Measurements from ENCODE around the gene ZFAND4.

DNA sequence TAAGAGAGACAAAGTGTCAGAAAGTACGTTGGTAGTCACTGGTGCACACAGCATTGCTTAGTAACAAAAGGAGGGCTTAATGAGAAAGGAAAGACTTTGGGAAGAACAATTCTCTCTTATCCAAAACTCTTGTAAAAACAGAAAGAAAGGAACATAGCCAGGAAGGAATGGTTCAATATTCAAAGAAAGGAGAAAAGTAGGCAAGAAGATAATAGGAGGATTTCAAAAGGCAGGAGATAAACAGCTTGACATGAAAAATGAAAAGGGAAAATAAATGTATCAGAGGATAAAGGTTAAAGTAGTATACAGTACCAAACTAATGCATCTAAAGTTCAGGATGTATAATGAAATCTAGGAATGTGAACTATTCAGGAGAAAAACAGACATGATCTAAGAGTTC, 20.1 kb downstream of the ZFAND4 start:
- TF ChIP-seq, protein P1, sequence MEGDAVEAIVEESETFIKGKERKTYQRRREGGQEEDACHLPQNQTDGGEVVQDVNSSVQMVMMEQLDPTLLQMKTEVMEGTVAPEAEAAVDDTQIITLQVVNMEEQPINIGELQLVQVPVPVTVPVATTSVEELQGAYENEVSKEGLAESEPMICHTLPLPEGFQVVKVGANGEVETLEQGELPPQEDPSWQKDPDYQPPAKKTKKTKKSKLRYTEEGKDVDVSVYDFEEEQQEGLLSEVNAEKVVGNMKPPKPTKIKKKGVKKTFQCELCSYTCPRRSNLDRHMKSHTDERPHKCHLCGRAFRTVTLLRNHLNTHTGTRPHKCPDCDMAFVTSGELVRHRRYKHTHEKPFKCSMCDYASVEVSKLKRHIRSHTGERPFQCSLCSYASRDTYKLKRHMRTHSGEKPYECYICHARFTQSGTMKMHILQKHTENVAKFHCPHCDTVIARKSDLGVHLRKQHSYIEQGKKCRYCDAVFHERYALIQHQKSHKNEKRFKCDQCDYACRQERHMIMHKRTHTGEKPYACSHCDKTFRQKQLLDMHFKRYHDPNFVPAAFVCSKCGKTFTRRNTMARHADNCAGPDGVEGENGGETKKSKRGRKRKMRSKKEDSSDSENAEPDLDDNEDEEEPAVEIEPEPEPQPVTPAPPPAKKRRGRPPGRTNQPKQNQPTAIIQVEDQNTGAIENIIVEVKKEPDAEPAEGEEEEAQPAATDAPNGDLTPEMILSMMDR (IDR thresholded peaks at IDR 0.05), result no peak
- TF ChIP-seq POLR2A (IDR thresholded peaks at IDR 0.05), result no peak

Data from ovary (tissue), 3 donors.